ENCODE data around the gene SERPINE1.

SERPINE1 gene

DNA sequence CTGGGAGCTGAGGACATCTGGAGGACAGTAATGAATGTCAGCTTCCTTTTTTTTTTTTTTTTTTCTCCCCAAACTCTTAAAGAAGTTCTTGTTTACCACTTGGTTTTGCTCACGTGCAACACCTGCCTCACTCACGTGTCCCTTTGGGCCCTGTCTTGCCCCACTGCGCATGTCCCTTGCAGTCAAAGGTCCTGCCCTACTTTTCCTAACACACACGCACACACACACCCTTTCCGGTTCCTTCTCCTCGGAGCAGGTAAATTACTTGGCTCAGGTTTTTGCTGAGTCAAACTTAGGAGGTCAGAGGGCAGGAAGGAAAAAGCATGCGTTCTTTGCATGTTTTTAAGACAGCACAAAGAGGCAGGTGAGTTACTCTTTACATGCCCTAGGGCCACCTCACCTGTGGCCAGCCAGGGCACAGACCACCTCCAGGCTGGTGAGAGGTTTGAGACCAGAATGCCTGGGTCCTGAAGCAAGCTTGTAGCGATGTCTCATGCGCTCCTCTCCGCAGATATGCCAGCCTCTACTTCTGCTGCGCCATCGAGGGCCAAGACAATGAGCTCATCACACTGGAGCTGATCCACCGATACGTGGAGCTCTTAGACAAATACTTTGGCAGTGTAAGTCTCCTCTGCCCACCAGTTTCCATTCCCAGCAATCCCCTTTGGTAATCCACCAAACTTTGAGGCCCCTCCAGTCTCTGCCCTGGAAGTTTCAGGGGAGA is 30.1 kb downstream of the SERPINE1 start:
- DNase-seq: no peak

DNA sequence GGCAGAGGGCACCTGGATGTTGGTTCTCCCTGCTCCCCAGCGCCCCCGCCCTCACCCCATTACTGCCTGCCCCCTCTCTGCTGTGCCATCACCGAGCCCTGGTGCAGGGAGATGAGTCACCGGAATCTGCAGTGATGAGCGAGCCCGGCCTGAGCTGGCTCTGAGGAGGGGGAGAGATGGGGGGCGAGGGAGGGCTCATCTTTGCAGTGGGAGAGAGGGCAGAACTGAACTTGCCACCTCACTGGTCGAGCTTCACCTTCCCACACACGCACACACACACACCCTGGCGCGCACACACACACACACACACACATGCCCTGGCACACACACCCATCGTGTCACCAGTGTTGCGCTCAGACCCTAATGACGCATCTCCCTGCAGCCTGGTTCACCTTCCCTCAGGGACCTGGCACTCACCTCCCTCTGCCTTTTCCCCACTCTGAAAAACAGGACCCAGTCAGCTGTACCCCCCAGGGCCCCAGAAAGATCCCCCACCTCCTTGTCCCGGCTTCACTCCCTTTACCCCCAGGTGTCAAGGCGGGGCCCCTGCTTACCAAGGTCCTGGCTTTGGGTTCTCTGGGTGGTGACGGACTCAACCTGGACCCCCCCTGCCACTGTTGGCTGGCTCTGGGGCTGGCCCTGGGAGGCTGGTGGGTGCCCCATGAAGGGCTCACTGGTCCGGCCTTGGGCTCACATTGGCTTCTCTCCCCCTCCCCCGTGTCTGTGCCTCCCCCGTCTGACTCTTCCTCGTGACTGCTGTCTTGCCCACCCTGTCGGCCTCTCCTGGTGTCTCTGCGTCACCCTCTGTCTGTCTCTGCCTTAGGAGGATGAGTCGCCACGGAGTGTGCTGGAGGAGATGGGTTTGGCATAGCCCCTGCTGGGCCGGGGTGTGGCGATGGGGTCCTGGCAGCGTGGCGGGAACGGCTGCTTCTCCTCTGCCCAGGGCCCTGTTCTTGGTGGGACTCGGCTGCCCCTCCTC is 33.1 kb downstream of the SERPINE1 start:
- DNase-seq: peak in 1 of 2 experiments; percentile 49

DNA sequence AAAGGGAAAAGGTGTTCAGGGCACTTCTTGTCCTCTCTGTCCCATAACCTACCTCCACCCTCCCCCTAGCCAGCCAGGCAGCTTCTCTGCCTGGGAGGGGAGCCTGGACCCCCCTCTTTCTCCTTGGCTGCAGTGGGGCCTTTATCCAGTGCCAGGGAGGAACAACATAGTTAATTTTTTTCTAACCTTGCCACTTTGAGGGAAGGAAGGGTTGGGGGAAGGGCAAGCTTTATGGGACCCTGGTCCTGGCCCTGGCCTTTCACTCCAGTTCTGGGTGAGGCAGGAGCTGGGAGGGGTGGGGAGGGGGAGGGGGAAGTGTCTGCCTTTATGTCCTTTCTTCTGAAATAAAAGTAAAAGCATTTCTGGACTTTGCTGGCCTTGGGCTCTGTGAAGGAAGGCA is 34.0 kb downstream of the SERPINE1 start:
- DNase-seq: no peak

GRCh38 chr7:101161692-101162471 is 35.0 kb downstream of the SERPINE1 start:
- DNase-seq: no peak

DNA sequence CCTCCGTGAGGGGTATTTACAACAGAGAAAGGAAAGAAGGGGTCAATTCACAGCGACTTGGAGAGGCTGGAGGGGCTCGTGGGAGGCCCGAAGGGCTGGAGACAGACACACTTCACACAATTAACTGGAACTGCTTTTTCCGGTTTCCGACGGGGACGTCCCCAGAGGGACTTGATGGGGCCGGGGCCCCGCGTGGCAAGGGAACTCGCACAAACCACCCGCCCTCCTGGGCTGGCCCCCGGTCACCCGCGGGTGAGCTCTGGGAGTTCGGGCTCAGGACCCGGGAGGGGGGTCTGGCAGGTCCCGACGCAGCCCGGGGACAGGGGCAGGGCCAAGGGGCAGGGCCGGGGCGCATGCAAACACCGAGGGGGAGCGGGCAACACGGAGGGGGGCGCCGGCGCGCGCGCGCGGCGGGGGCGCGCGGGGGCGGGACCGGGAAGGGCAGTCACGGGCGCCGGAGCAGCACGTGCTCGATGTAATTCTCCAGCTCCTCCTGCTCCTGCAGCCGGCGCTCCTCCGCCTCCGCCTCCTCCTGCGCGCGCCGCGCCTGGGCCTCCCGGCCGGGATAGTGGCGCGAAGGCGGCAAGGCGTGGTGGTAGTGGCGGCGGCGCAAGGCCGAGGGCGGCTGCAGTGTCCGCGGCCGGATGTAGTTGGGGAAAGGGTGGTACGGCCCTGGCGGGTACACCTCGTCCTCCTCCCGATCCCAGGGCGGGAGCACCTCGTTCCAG is 35.8 kb downstream of the SERPINE1 start:
- DNase-seq: peak in 1 of 2 experiments; percentile 74

GRCh38 chr7:101163279-101164070 is 36.6 kb downstream of the SERPINE1 start:
- peak; percentile 30 to 82 for DNase-seq

GRCh38 chr7:101164071-101164840 is 37.4 kb downstream of the SERPINE1 start:
- DNase-seq: no peak

DNA sequence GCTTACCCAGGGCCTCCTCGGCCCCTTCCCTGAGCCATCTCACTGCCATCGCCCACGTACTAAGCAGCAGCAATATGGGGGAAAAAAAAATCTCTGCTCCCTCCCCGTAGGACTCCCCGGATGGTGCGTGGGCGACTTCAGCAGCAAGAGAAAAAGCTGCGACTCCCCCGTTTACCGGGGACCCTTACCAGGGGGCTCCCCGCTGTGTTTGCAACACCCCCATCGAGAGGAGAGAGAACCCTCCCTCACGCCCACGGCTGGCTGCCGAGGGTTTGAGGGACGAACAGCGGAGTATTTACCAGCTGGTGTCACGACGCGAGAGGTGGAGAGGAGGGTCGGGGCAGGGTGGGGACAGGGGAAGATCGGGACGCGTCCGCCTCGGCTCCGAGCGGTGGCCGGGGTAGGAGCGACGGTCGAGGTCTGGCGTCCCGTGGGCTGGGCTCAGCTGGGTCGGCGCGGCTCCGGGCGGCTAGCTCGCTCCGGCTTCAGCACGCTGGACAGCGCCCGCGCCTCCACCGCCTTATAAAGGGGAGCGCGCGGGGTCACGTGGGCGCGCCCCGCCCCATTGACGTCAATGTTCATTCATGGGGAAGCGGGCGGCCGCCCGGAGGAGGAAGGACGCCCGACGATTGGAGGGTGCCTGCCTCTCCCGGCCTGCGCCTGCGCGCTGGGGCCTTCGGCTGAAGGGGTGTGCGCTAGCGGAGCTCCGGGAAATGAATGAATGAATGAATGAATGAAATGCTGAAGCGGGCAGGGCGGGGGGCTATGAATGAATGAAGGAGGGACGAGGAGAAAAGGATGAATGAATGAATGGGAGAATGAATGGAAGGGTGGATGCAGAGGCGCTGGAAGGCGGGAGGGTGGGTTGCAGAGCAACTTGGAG is 38.4 kb downstream of the SERPINE1 start, which contains the start of gene VGF:
TSS of gene VGF (minus strand) at position 495 of the 883 bp plus-strand sequence. CDS start 726 bp downstream, outside the sequence.
- peak; percentile 86 to 88 for DNase-seq

DNA sequence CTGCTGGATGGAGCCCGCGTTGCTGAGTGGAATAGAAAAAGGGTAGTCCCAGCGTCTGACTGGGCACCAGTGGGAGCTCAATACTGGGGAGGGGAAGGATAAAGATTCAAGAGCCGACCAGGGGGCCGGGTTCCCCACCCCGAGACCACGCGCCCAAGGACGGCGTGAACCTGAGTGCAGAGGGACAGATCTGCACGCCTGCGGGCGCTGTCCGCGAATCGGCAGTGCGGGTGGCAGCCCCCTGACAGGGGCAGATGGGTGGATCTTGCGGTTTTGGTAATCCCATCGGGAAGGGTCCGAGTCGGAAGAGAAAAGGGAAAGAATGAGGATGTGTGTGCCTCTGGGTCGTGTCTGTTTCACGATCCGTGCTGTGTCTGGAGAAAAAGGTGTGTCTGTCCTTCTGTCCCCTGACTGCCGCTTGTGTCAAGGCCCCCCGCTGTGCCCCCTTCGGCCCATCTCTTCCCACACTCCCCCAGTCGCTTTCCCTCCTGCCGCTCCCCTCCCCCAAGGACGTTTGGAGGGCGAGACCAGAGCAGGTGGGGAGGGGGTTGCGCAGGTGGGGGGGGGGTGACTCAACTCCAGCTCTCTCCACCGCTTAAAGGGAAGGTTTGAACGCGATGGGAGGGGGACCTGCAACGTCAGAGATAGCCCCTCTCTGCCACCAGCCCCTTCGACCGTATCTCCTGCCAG is 39.2 kb downstream of the SERPINE1 start:
- no peak for DNase-seq

- no peak for DNase-seq
Measured at GRCh38 chr7:101166648-101166908, 39.7 kb downstream of the SERPINE1 start.

DNA sequence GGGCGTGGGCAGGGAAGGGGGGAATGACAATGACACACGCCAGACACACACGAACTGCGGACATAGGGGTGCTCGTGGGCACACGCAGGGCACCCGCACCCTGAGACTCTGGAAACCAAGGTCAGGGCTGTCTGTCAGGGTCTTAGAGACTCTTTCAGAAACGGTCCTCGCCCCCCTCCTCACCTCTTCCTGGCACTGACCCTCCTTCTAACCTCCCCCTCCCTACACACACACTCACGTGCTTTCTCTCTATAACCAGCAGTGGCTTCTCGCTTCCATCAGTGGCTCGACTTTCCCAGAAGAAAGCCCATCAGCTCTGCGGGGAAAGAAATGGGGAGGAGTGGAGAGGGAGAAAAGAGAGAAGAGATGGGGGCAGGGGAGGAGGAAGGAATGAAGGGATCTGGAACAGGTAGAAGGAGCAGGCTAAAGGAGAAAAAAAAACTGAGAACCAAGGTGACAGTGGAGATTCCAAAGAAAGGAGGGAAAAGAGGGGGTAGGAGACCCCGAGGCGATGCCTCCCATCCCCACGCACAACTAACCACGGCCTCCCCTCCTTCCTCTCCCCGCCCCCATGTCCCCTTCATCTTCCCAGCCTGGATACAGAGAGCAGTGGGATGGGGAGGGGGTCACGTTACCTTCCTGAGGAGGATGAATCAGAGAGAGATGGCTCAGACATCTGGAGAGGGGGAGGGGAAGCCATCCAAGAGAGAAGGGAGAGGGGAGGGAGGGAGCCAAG is 40.2 kb downstream of the SERPINE1 start:
- no peak for DNase-seq

DNA sequence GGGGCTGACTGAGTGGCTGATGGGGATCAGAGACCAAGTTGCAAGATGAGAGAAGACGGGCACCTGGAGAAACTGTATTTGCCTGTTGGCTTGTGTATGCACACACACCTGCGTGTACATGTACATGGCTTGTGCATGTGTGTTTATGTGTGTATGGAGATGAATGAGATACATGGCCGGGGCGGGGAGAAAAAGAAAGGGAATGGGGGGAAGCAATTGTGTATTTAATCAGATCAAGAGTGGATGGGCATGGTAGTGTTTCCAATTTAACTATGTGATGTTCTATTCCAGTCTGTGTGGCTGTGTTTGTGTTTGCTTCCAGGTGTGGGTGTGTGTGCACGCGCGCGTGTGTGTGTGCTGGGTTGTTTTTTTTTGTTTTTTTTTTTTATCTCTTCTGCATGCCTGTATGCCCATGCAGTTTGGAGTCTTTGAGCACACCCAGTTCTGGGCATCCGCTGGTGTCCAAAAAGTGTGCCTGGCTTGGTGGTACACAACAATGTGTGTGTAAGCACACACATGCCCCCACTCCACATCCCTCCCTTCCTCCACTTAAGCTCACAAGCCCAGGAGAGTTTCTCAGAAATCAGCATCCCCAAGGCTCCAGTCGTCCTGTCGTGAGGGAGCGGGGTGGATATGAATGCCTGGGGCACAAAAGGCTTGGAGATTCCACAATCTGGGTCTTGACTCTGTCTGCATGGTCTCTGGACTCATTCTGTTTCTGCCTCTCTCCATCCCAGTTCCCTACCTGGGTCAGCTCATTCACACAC is 40.9 kb downstream of the SERPINE1 start:
- peak in 1 of 2 experiments; percentile 47 for DNase-seq

DNA sequence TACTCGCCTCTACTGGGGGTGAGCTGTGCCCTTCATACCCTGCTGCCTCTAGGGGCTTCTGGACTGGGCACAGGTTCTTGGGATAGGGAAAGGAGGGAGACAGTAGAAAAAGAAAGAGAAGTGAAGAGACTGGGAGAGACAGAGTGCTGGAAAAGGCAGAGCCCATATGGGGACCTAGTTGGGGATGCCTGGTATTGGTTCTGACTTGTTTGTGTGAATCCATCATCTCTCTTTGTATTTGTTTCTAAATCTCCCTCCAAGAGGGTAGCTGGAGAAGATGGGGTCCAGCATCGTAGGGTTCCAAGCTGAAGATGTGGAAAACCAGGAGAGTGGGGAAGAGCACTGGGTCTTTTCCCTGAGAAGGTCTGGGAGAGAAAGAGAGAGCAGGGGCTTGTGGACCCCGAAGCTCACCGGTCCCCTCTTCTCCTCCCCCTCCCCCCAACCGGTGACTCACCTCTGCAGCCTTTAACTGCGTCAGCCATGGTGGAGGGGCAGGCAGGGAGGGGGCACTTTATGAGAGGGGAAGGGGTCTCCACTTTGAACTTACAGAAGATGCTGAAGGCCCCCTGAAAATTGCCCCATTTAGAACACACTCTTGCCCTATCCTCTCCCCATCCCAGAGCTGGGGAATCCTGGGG is 41.6 kb downstream of the SERPINE1 start:
- no peak for DNase-seq

GRCh38 chr7:101169110-101169837 is 42.4 kb downstream of the SERPINE1 start:
- no peak for DNase-seq

DNA sequence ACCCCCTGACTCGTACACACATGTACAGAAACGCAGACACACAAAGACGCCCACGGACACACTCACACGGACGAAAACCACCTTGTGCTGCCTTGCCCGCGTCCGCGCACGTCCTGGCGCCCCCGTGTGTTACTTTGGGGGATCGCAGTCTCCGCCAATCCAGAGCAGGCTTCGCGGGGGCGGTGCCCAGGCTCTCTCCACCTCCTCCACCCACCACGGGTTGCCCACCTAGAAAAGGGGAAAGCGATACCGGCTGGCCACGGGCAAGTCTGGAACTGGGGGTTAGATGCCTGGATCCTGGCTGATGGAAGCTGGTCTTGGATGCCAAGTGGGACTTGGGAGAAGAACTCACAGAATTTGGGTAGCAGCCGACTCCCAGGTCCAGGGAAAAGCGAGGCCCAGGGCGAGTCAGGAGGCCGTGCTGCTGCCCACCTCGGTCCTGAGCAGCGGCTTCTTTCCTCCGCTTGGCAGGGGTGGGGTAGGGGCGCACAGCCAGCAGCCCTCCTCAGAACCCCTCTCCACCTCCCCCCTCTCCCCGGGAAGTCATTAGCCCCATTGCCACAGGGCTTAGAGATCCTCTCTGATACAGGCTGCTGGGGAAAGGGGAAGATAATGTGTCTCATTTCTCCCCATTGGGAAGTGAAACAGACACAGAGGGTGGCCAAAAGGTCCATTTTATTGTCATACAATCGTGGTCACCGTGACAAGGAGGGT is 43.1 kb downstream of the SERPINE1 start:
- peak in 1 of 2 experiments; percentile 51 for DNase-seq
